A549 (cell line): Measurements from ENCODE around the gene ARMH2.
A peak's percentile ranks its signal among the peaks of the same experiment; 100 is the strongest.

Experiments
- CEBPB ChIP-seq, 2 experiments: fragments of >200 bp in 1 of 2; sonication (Bioruptor Twin) in 1 of 2; formaldehyde crosslinking in 1 of 2; IDR thresholded peaks; 2 replicates each; pipeline ENCODE4 v1.6.1; 2012 to 2016
- CHD4 ChIP-seq: fragments of 200-600 bp; sonication (generic); IDR thresholded peaks from 2 replicates; pipeline ENCODE4 v1.6.1; 2016; ENCODE audit warnings: antibody characterized with exemption, mild to moderate bottlenecking, borderline replicate concordance
- EP300 ChIP-seq, 2 experiments: fragments of >200 bp; sonication (Bioruptor Twin); formaldehyde crosslinking; IDR thresholded peaks; 2 replicates in 1 of 2; 3 replicates in 1 of 2; pipeline ENCODE4 v1.6.1; 2016 to 2017
- ESRRA ChIP-seq: fragments of 150-350 bp; IDR thresholded peaks from 2 replicates; pipeline ENCODE4 v1.6.1; 2014; ENCODE audit warnings: mild to moderate bottlenecking, low read length, borderline replicate concordance
- JUN ChIP-seq, 2 experiments: fragments of >200 bp; sonication (Bioruptor Twin); formaldehyde crosslinking; IDR thresholded peaks; 2 replicates in 1 of 2; 3 replicates in 1 of 2; pipeline ENCODE4 v1.6.1; 2016 to 2017
- POLR2A ChIP-seq: IDR thresholded peaks from 2 replicates; pipeline ENCODE4 v1.6.1; 2012; ENCODE audit warnings: mild to moderate bottlenecking, low read length
- POLR2AphosphoS2 ChIP-seq: conservative IDR thresholded peaks from 2 replicates; pipeline ENCODE4 v1.6.1; 2012; ENCODE audit warnings: low read length, improper control_type of control experiment, inconsistent platforms
- RARB ChIP-seq: fragments of 250-450 bp; sonication (Bioruptor Pico); IDR thresholded peaks from 2 replicates; pipeline ENCODE4 v1.8.0; 2021; ENCODE audit warnings: mild to moderate bottlenecking, moderate library complexity
- RNF2 ChIP-seq: fragments of 200-600 bp; sonication (generic); IDR thresholded peaks from 2 replicates; pipeline ENCODE4 v1.6.1; 2016; ENCODE audit warnings: low read depth, mild to moderate bottlenecking, antibody characterized with exemption, moderate library complexity, borderline replicate concordance
- TF ChIP-seq, protein P1 (sequence below): fragments of >200 bp; sonication (Bioruptor Twin); formaldehyde crosslinking; IDR thresholded peaks from 3 replicates; pipeline ENCODE4 v1.5.1; 2016
- TF ChIP-seq, protein P2 (sequence below): fragments of 450-650 bp; IDR thresholded peaks from 2 replicates; pipeline ENCODE4 v1.6.1; 2014; ENCODE audit warnings: antibody characterized with exemption
- TF ChIP-seq, protein P3 (sequence below): fragments of 200-600 bp; sonication (generic); IDR thresholded peaks from 2 replicates; pipeline ENCODE4 v1.6.1; 2016; ENCODE audit warnings: antibody characterized with exemption, mild to moderate bottlenecking, moderate library complexity
- TF ChIP-seq, protein P4 (sequence below): fragments of 250-450 bp; sonication (Bioruptor Pico); IDR thresholded peaks from 2 replicates; pipeline ENCODE4 v1.5.0; 2021; ENCODE audit warnings: mild to moderate bottlenecking, moderate library complexity, borderline replicate concordance
- TF ChIP-seq, protein P5 (sequence below): fragments of 150-350 bp; IDR thresholded peaks from 2 replicates; pipeline ENCODE4 v1.6.1; 2014; ENCODE audit warnings: low read depth, mild to moderate bottlenecking, low read length

GRCh38 chr6:24752917-24753492 is 45.7 kb downstream of the ARMH2 start:
- TF ChIP-seq, protein P1, sequence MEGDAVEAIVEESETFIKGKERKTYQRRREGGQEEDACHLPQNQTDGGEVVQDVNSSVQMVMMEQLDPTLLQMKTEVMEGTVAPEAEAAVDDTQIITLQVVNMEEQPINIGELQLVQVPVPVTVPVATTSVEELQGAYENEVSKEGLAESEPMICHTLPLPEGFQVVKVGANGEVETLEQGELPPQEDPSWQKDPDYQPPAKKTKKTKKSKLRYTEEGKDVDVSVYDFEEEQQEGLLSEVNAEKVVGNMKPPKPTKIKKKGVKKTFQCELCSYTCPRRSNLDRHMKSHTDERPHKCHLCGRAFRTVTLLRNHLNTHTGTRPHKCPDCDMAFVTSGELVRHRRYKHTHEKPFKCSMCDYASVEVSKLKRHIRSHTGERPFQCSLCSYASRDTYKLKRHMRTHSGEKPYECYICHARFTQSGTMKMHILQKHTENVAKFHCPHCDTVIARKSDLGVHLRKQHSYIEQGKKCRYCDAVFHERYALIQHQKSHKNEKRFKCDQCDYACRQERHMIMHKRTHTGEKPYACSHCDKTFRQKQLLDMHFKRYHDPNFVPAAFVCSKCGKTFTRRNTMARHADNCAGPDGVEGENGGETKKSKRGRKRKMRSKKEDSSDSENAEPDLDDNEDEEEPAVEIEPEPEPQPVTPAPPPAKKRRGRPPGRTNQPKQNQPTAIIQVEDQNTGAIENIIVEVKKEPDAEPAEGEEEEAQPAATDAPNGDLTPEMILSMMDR: no peak
- TF ChIP-seq, protein P2, sequence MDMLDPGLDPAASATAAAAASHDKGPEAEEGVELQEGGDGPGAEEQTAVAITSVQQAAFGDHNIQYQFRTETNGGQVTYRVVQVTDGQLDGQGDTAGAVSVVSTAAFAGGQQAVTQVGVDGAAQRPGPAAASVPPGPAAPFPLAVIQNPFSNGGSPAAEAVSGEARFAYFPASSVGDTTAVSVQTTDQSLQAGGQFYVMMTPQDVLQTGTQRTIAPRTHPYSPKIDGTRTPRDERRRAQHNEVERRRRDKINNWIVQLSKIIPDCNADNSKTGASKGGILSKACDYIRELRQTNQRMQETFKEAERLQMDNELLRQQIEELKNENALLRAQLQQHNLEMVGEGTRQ: no peak
- no peak for TF ChIP-seq RNF2
- no peak for TF ChIP-seq RARB
- TF ChIP-seq, protein P3, sequence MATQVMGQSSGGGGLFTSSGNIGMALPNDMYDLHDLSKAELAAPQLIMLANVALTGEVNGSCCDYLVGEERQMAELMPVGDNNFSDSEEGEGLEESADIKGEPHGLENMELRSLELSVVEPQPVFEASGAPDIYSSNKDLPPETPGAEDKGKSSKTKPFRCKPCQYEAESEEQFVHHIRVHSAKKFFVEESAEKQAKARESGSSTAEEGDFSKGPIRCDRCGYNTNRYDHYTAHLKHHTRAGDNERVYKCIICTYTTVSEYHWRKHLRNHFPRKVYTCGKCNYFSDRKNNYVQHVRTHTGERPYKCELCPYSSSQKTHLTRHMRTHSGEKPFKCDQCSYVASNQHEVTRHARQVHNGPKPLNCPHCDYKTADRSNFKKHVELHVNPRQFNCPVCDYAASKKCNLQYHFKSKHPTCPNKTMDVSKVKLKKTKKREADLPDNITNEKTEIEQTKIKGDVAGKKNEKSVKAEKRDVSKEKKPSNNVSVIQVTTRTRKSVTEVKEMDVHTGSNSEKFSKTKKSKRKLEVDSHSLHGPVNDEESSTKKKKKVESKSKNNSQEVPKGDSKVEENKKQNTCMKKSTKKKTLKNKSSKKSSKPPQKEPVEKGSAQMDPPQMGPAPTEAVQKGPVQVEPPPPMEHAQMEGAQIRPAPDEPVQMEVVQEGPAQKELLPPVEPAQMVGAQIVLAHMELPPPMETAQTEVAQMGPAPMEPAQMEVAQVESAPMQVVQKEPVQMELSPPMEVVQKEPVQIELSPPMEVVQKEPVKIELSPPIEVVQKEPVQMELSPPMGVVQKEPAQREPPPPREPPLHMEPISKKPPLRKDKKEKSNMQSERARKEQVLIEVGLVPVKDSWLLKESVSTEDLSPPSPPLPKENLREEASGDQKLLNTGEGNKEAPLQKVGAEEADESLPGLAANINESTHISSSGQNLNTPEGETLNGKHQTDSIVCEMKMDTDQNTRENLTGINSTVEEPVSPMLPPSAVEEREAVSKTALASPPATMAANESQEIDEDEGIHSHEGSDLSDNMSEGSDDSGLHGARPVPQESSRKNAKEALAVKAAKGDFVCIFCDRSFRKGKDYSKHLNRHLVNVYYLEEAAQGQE: no peak
- no peak for TF ChIP-seq POLR2A
- TF ChIP-seq EP300 (IDR thresholded peaks at IDR 0.05): no peak
- no peak for TF ChIP-seq JUN (IDR thresholded peaks at IDR 0.05)
- TF ChIP-seq, protein P4, sequence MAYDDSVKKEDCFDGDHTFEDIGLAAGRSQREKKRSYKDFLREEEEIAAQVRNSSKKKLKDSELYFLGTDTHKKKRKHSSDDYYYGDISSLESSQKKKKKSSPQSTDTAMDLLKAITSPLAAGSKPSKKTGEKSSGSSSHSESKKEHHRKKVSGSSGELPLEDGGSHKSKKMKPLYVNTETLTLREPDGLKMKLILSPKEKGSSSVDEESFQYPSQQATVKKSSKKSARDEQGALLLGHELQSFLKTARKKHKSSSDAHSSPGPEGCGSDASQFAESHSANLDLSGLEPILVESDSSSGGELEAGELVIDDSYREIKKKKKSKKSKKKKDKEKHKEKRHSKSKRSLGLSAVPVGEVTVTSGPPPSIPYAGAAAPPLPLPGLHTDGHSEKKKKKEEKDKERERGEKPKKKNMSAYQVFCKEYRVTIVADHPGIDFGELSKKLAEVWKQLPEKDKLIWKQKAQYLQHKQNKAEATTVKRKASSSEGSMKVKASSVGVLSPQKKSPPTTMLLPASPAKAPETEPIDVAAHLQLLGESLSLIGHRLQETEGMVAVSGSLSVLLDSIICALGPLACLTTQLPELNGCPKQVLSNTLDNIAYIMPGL (CRISPR knock-in tag): no peak
- TF ChIP-seq, protein P5, sequence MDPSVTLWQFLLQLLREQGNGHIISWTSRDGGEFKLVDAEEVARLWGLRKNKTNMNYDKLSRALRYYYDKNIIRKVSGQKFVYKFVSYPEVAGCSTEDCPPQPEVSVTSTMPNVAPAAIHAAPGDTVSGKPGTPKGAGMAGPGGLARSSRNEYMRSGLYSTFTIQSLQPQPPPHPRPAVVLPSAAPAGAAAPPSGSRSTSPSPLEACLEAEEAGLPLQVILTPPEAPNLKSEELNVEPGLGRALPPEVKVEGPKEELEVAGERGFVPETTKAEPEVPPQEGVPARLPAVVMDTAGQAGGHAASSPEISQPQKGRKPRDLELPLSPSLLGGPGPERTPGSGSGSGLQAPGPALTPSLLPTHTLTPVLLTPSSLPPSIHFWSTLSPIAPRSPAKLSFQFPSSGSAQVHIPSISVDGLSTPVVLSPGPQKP: no peak
- peak; percentile 36 to 40; a peak in 2 of 4 replicates for TF ChIP-seq CEBPB (IDR thresholded peaks at IDR 0.05)
- no peak for TF ChIP-seq POLR2AphosphoS2
- no peak for TF ChIP-seq ESRRA
- TF ChIP-seq CHD4: no peak
